GM21390 (cell line): ENCODE results near the gene PBX3.

ENCODE experiments used
- ATAC-seq: cut with Tn5 transposase; IDR thresholded peaks from one replicate; pipeline ENCODE4 v1.9.1; 2021; ENCODE audit not compliant: unreplicated experiment

Gene PBX3

DNA sequence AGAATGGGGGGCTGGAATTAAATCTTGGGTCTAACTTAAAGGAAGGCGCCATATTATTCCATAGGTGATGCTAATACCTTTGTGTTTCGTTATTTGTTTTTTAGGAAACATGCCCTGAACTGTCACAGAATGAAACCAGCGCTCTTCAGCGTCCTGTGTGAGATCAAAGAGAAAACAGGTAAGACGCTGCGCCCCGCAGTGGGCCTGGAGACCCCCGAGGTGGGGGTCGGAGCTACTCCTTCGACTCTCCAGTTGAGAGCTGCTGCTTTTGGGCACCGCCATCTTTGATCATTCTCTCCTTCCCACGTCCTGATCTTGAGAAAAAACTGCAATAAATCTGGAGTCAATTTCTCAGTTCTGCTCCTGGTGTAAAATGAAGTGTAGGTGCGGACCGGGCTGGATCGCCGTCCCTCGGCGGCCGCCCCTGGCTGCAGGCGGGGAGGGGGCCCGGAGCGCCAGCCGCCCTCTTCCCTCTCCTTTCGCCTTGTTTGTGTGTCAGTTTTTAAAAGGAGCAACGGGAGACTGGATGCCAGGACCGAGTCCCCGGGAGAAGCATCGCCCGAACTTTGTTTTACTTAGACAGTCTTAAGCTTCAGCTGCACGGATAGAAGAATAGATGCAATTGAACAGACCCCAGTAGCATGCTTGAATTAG, 1.4 kb downstream of the PBX3 start:
- no peak for ATAC-seq

DNA sequence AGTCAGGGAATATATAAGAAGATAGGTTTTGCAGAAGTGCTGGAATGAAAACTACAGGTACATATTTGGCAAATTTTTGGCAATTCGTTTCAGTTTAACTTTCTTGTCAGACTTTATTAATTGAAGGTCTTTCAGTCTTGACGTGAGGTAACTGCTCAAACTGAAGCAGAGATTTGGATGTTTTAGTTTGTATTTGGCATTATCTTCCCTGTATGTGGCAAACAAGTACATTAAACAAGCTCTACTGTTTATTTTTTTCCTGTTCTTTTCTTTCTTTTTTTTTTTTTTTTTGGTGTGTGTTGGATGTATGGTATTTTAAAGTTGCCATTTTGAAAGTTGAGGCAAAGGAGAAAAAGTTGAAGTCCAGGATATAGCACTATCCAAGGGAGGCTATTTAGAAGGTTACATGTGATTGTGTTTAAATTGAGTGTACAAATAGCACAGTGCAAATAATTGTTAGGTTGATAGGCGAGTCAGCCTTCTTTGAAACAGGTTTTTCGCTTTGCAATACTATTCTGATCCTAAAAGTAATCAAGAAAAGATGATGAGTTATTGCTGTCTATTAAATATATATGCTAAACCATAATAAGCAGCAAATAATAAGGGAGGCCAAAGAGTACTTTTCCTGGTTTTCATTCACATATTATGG, 2.2 kb downstream of the PBX3 start:
- ATAC-seq, result no peak

DNA sequence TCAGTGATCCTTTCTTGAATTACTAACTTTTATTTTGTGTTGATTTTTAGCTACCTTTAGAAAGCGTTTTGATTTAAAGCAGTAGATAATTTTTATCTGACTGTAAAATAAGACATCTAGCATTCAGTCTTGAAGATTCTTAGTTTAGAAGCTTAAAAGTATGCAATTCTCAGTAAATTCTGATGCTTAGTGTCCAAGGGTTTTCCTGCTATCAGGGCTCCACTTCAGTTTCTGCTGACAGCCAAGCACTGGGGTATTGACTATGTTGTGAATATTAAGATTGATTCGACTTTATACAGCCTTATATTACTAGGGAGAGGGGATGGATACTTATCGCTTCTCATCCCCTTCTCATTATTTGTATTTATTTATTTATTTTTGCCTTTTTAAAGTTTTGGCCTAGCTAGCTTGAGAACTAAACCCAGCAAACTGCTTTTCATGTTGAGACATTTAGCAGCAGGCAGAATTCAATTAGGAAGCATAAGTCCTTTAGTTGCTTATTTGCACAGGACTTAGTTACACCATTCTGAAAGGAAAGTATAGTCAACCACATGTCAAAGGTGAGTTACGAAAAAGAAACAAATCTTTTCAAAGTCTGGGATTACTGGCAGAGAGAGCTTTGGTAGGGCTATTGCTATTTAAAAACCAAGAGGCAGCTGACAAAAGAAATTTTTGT, 2.9 kb downstream of the PBX3 start:
- ATAC-seq, result no peak

DNA sequence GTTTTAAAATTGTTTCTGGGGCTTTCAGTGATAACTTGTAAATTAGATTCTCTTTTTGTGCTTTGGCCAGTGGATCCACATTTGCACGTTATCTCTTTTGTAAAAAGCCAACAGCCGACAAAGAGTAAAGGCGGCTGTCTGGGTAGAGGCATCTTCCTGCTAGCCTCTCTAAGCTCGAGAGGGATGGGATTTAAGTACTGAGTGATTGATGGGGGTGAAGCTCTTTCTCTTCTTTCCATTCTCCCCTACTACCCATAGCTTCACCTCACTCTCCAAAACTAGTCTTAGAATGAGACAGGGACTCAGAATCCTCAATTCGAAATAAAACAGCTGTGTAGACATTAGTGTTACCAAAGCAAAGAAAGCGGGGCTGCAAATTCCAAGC, 3.4 kb downstream of the PBX3 start:
- no peak for ATAC-seq

DNA sequence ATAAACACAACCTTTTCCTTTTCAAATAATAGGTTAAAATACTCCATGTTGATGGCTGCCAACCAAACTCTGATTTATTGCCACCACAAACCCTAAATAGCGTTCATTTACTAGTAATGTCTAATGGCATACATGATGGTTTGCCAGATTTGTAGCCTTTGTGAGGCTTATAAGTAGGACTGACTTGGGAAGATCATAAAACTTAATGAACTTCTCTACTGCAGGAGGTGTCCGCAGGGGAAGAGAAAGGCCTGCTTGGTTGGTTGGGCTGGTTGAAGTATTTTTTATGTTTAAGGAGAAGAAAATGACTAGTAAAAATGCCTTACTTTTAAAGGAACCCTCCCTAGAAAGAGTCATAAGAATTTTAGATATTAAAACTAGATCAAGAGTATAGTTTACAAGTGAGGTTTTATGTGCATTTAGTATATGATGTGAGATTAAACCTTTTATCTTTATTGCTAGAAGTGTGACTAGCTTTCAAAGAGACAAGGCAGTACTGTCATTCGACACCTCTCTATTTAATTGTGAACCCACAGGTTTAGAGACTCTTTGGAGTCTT, 5.0 kb downstream of the PBX3 start:
- ATAC-seq, result no peak

DNA sequence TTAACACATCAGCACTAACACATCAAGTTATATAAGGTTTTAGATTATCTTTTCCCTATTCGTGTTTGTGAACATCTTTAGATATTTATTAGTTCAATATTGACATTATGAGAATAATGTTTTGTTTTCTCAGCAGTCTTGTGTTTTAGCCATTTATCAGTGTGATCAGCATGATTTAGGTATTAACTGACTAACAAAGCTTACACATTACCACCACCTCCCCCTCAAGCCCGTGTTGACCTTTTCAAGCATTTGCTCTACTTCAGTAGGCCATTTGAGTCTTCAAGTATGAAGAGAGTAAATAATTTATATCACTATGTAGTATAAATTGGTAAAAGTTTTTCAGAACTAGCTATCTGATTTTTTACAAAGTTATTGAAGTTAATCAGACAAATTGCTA, 6.9 kb downstream of the PBX3 start:
- ATAC-seq, result no peak

DNA sequence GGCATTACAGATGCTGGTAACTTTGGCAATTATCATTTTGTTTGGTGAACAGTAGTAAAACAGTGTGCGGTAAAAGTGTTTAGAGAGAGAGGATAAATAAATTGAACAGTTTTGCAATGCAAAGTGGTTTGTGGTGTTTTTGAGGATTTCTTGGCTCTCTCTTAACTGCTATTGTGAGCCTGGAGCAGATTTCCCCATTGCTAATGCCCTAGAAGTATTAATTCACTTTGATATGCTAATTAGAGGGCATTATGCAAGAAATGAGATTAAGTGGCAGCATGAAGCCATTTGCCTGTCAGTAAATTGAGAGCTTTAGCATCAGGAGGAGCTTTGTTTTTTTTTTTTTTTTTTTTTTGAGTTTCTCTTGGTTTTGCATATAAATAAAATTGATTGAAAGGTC, 8.2 kb downstream of the PBX3 start:
- ATAC-seq, result no peak

DNA sequence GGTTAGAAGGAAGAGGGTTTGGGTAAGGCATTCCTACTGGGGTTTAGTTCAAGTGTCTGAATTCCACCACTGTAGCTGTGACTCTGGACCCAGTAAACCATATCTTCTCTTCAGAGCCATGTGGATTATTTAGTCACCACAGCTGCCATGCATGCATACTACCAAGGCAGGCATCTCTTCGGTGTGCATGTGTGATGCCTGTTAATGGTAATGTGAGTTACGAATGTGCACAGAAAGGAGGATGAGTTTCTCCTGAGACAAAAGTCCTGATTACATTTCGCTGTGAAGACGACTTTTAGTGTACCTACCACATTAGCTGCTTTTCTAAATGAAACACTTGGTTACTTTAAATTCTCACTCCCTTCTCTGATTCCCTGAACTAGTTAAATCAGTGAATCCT, 9.3 kb downstream of the PBX3 start:
- ATAC-seq, result no peak

DNA sequence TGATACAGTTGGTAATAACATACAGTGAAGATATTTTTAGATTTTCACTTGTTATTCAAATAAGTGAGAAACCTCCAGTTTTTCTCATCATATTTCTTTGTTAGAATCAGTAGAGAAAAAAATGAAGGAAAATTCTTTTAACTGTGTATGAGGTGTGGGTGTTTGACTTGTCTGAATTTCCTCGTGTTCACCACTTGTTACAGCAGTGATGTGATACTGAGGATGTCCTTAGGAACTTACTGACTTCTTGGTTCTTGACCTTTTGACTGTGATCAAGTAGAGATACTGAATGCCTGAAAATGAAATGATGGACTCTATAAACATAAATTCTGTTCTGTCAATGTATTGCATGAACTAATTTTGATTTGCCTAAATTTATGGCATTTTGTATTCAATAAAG, 10.7 kb downstream of the PBX3 start:
- no peak for ATAC-seq

DNA sequence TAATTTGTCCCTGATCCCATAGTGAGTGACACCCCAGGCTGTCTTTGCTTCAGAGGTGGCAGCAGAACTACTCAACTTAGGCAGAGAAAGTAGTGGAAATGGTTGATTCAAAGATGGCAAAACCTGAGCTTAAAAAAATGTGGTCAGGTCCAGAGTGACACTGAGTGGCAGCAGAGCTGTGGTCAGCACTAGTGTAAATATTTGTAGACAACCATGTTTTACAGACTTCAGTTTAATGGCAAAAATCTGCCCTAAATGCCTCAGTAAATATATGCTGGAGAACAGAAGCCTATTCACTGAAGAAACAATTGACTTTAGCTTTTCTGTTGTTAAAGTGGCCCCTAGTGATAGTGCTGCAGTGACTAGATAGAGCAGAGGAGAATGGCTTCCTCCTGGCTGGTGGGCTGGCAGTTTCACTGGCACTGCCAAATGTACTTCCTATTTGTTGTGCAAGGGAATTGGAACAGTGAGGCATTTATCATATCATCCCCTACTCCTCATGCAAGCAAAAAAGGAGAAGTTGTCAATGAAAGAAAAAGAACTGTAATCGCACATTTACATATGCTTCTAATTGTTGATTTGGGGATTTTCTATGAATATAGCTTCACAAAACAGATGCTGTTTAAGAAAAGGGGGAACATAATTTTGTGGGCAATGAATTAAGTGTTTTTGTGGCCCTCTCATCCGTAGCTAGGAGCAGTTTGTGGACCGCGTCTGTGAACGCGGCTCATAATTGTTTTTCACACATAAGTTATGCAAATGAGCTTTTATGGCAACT, 12.0 kb downstream of the PBX3 start:
- ATAC-seq, result no peak

DNA sequence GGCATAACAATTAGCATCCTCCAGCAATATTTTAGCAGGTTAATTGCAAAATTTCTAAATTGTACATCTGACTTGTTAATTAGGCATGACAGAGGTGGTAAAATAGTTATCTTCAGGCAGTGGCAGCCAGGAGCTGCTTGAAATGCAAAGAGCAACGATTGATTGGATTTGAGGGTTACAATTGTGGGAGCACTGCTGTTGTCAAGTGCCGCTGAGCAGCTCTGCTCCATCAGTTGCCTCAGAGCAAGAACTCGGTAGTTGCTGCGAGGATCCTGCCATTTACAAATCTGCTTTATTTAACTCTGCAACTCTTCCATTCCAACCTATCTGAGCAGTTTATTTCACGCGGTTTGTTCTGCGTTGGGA, 12.6 kb downstream of the PBX3 start:
- ATAC-seq, result no peak

DNA sequence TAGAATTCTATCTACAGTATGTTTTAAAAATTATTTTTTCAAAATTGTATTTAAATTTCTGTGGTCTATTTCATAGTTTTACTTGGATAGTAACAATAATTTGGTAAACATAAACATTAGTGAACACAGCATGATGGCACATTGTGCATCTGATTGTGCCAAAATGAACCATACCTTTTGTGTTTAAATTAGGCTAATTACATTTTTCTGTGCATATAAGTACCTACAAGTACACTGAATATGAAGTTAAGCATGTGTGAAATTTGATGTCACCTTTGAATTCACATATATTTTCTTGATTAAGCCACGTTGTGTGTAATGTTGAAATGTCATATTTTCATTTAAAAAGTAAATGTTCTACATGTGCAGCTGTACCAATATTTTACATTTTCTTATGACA, 13.4 kb downstream of the PBX3 start:
- no peak for ATAC-seq

DNA sequence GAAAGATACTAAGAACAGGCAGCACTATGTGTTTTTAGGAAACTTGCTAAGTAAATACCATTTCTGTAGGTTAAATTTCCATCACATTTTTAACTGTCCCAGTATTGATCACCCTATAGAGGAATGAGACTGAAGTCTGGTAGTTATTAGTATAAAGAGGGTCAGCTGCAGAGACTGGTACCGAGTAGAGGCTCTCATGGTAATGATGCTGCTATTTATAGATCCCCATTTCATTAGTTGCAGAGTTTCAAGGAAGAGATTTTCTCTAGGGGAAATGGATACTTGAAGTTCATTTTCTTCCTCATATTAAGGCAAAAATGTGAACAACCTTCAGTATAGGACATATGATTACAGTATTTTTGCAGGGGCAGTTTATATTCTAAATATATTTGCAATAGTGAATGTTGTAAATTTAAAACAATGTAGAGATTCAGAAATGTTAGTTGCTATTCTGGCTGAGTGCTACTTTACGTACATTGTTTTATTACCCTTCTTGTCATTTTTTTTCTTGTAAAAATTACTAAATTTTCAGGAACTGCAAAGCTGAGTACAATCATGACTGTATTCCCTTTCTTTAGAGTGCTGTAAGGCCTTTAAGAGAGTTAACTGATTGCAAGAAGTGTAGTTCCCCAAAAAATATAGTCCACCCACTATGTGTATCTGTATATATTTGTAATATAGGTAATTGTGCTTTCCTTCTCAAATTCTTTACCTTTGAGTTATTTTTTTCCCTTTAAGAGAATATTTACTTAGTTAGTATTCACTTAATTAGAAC, 14.7 kb downstream of the PBX3 start:
- no peak for ATAC-seq

DNA sequence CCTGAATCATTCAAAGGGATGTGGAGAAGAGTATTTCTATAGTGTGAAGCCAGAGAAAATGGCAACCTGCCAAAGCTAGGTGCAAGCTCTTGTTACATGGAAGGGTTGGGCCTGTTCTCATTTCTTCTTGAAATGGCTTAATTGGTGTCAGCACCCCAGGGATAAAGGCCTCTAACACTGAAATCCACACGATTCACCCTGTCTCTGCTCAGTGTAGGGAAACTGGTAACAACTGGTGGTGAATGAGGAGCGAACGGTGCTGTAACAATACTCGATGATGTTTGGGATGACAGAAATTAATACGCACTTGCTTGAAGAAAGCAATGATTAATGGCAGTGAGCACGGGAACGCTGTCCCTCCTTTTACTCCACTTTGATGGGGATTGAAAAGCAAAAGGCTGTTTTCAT, 16.2 kb downstream of the PBX3 start:
- no peak for ATAC-seq

DNA sequence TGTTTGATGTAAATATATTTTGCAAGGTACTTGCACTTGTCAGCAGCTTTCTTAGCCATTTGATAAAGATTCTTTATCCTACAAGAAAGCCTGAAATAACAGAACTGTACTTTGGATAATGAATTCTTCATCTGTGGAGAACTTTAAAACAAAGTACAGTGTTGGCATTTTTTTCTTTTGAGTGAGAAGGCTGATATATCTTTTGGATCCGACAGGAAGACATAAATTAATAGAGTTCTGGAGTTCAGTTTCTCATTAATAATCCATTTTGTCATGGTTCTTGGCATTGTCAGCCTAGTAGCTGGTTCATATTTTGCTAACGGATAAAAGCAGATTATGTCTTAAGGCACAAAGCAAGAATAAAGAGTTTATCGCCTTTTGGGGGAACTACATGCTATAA, 17.0 kb downstream of the PBX3 start:
- ATAC-seq, result no peak

DNA sequence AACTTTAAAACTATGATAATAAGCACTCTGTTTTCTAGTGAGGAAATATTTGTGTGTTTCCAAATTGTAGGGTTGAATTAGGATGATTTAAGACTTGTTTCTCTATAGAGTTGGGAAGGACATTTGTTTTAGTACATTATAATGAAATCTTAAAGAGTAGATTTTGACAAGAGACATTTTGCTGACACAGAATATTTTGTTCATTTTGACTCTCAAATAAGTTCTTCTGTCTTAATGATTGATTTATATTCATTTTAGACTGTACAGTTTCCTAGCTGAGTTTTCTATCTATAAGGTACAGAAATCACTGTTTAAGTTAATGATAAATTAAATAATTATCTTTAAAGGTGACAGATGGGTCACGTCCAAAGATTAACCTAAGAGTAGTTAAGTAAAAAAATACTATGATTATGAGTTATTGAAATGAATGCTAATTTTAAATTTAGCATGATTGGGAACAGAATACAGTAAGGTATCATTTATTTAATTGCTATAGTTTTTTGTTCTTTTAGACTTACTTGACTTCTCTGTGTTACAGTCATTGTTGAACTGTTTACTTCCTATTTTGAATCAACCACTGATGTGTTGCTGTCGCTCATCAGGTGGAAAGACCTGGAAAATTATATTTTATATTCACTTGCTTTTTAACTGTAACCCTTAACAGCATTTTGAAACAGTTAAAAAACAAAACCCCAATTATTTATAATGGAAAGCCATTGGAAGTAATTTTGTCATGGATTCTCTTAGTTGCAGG, 19.5 kb downstream of the PBX3 start:
- ATAC-seq, result no peak

DNA sequence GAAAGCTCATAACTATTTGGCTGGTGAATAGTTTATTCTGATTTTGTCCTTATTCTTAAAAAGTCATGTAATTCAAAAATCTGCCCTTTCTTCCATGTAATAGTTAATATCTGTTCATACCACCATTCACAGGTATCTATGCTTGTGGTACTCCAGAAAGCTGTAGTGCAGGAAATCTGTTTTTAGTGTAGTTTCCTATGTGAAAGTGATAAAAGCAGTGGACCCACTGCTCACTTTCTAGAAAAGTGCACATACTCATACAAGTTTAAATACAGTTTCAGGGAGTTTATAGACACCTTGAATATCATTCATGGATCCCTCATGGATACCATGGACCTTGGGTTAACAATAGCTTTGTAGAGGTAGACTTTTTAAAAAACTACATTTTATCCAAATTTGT, 20.2 kb downstream of the PBX3 start:
- ATAC-seq, result peak; percentile 70

DNA sequence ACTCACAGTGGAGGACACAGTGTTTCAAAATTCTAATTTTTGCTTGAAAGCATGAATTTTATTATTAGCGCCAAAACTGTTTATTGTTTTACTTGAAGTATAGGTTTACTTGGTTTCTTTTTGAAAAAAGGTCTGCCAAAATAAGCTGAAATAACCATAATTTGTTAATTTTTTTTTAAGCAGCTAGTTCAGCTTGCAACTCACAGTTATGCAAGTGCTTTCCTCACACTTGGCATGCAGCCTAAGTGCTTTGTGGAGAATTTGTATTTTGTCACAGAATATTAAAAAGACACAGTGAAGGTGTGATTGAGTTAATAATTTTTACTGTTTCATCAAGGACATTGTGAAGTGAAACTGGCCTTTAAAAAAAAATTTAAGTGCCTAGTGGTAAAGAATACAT, 21.6 kb downstream of the PBX3 start:
- ATAC-seq, result no peak

DNA sequence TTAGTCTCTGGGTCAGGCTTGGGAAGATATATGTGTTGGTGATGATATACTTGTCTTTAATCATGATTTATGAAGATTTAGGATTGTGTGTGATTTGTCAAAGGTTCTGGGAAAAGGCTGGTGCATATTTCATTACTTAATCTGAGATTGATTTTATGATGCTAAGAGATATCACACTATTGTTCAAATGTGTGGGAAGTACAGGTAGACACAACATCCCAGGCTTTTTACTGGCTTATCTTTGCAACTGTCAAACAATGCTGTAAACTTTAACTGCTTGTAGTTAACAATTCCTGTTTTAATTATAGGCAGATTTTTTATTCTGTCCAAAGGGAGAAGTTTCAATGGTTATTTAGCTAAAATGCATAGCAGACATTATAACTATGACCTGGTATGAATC, 23.9 kb downstream of the PBX3 start:
- ATAC-seq, result no peak

DNA sequence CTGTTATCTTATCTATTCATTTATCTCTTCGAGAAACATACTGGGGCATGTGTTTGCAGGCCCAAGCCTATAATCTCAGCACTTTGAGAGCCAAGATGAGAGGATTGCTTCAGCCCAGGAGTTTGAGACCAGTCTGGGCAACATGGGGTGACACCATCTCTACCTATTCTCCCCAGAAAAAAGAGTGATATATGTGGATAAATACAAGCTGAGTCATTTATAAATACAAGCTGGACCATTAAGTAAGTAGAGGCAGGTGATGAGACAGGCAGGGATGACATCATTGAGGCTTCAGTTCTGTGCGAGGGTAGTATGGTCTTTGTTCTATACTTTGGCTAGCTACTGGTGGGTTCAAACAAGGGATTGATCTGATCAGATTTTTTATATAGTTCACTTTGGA, 25.6 kb downstream of the PBX3 start:
- ATAC-seq, result no peak
